Activated CD4-positive, CD25-positive, alpha-beta regulatory T cell treated with anti-CD3 and anti-CD28 coated beads, Interleukin-2, amount 50 U/mL, for 24 hours (primary cell): Measurements from ENCODE around the gene FGG.
A peak's percentile ranks its signal among the peaks of the same experiment; 100 is the strongest.

ENCODE experiments used
- ATAC-seq, 2 donors: fragments of 150-1000 bp; cut with Tn5 transposase; one replicate each; pipeline ENCODE4 v1.10.0; 2021; ENCODE audit warnings: mild to moderate bottlenecking in 1 of 2, moderate library complexity in 1 of 2

The FGG gene

GRCh38 chr4:154585369-154586018, 27.0 kb downstream of the FGG start:
- ATAC-seq = no peak

- no peak for ATAC-seq
Observed at GRCh38 chr4:154584259-154584658, 28.2 kb downstream of the FGG start.

GRCh38 chr4:154583677-154584076, 28.8 kb downstream of the FGG start:
- no peak for ATAC-seq

DNA sequence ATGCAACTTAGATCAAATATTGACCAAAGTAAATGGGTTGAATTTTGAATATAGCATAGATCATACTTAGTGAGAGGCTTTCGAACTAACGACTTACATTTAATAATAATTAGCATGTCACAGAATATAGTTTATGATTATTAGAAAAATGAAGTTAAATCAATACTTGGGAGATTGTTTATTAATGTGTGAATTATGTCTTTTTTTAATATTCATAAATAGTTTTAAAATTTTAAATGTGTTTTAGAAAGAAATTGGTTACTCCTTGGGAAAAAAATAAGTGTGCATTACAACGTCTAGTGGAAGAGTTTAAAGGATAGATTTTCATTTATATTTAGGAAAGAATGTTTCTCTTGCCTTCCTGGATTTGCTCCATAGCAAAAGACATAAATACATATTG, 29.2 kb downstream of the FGG start:
- no peak for ATAC-seq

DNA sequence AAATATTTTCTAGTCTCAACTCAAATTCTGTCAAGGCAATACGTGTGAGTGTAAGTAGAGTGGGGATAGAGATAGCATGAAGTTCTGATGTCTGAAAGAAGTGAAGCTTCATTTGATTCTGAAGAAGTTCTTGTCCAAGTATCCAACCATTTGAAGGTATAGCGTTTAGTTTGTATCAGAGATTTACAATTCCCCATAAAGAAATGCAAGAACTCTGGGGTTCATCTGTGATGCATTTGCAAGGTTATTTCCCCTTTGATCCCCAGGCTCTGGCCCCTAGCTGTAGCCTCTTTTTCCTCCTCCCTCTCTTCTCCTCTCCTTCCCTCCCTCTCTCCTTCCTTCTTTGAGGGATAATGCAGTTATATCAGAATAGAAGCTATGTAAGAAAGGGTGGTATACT, 29.7 kb downstream of the FGG start:
- no peak for ATAC-seq

- no peak for ATAC-seq
Observed at GRCh38 chr4:154579927-154580326, 32.5 kb downstream of the FGG start.

DNA sequence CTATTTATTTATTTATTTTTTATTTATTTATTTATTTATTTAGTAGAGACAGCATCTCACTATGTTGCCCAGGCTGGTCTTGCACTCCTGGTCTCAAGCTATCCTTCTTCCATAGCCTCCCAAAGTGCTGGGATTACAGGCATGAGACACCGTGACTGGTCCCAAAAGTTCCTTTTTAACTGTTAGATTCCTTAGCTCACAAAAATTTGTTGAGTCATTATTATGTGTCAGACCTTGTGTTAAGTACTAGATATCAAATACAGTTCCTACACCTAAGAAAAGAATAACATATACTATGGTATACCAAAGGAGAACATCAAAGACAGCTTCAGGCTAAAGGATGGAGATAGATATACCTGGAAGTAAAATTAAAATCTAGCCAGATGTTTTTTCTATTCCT, 33.5 kb downstream of the FGG start:
- no peak for ATAC-seq

- ATAC-seq = no peak
Observed at GRCh38 chr4:154577324-154577723, 35.1 kb downstream of the FGG start.

DNA sequence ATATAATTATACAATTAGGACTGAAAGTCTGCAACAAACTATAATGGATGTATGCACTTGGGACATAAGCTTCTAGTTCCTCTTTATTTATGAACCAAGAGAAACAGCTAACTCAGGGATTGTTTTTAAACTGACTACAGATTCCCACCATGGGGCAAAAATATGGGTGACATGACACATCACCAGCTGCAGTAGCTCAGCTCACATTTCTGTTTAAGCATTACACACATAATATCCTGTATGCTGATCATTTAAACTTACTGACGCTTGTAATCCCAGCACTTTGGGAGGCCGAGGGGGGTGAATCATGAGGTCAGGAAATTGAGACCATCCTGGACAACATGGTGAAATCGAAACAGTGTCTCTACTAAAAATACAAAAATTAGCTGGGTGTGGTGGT, 38.1 kb downstream of the FGG start:
- ATAC-seq = no peak

DNA sequence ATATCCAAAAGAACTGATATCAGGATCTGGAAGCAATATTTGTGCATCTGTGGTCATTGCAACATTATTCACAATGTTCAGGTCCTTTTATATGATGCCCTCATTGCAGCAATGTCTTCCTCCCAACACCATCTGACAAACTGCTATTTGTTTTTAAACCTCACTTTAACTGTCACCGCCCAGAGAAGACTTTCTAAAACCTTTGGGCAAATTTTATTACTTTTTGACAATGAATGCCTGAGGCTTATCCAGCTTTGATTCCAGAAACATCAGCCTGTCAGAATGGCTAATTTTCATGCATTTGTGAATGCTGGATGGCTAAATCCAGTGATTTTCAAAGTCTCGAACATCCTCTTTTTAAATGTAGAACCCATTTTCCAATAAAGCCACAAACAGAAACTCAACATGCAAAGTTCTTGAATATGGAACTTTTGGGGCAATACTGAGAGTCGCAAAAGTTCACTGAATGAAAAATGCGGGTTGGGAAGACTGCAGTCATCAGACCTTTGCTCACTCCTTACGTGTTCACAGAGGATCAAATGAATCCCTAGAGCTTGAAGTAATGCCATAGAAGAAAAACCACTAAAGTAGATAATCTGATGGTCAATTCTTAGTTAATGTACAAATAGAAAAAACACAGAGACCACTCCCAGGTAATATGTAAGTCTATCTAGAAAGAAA, 39.1 kb downstream of the FGG start:
- ATAC-seq = no peak

DNA sequence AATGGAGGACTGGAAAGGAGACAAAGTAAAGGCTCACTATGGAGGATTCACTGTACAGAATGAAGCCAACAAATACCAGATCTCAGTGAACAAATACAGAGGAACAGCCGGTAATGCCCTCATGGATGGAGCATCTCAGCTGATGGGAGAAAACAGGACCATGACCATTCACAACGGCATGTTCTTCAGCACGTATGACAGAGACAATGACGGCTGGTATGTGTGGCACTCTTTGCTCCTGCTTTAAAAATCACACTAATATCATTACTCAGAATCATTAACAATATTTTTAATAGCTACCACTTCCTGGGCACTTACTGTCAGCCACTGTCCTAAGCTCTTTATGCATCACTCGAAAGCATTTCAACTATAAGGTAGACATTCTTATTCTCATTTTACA, 42.9 kb downstream of the FGG start:
- ATAC-seq = no peak

DNA sequence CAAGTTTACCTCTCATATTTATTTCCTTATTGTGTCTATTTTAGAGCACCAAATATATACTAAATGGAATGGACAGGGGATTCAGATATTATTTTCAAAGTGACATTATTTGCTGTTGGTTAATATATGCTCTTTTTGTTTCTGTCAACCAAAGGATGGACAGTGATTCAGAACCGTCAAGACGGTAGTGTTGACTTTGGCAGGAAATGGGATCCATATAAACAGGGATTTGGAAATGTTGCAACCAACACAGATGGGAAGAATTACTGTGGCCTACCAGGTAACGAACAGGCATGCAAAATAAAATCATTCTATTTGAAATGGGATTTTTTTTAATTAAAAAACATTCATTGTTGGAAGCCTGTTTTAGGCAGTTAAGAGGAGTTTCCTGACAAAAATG, 43.4 kb downstream of the FGG start:
- no peak for ATAC-seq

DNA sequence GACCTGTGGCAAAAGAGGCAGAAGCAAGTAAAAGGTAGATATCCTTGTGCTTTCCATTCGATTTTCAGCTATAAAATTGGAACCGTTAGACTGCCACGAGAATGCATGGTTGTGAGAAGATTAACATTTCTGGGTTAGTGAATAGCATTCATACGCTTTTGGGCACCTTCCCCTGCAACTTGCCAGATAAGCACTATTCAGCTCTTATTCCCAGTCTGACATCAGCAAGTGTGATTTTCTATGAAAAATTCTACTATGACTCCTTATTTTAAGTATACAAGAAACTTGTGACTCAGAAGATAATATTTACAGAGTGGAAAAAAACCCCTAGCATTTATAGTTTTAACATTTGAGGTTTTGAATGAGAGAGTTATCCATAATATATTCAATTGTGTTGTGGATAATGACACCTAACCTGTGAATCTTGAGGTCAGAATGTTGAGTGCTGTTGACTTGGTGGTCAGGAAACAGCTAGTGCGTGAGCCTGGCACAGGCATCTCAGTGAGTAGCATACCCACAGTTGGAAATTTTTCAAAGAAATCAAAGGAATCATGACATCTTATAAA, 45.7 kb downstream of the FGG start:
- no peak for ATAC-seq

GRCh38 chr4:154565704-154566103, 46.8 kb downstream of the FGG start:
- ATAC-seq = no peak

GRCh38 chr4:154564311-154564710, 48.1 kb downstream of the FGG start:
- ATAC-seq = no peak

- ATAC-seq = no peak
Observed at GRCh38 chr4:154562697-154563254, 49.7 kb downstream of the FGG start, which contains the start of gene FGB. FGB (plus strand) TSS chr4:154563011; CDS start chr4:154563019, 8 bp downstream.

- ATAC-seq = no peak
Observed at GRCh38 chr4:154560824-154561231, 51.6 kb downstream of the FGG start.

DNA sequence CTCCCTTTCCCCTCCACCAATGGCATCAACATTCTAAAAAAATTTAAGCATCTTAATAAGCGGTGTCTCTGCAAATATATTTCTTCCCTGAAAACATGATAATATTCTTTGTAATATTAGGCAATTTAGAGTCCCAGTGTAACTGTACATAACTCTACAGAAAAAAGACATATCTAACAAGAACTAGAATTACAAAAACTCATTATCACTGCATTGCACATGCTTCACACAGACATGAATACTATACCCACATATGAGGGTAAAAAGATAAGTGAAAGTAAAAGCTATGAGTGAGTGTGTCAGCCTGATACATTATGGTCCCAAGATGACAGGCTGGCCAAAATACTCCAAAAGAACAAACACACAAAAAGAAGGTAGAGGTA, 52.0 kb downstream of the FGG start:
- ATAC-seq = no peak

DNA sequence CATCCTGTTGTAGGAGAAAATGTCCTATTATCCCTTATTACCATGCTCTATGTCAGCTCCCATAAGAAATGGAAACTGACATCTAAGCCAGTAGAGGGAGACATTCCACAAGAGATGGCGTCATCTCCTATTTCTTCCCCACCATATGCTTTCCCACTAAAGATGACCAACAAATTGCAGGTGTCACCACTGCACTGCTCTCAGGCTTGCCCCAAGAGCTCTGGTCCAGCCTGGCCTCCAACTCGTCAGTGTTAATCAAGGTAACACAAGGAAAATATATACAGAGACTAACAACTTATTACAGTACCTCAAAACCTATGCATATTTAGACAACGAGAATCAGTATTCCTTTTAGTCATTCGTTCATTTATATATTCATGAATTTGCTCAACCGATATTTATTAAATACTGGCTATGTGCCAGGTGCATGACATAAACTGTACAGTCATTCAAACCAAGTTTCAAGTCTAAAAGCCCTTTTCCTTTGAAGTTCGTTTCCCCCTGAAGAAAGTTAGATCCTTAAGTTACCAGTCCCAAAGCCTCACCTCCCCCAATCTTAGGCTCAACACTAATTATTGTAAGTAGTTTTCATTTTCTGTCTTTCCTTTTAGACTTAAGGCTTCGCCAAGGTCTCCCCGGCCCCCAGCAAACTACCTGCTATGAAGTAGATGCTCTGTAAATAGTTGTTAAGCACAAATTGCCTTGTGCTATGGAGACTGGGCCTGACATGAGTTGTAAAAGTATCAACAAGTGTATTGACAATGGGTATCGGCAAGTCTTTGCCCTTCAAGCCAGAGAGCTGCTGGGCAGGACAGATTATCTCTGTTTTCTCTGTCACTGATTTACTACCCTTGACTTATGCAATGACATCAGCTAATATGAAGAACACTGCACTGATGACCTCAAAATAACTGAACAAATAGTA, 52.7 kb downstream of the FGG start:
- peak in 1 of 2 donors; percentile 28 for ATAC-seq

DNA sequence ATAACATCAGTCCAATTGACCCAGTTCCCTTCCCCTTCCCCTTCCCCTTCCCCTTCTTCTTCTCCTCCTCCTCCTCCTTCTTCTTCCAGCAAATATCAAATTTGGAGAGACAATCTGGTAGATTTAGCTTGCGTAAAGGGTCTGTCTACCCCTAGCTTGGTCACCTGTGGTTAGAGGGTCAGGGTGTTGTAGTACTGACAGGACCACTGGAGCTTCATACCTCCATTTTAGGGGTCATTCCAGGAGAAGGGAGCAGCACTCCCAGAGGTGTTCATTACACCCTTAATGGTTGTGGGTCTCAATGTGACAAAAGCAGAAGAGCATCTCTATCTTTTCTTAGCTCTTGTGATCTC, 53.3 kb downstream of the FGG start:
- no peak for ATAC-seq
